C4-2B (cell line): ENCODE measurements around the gene PXDC1.

Experiments
- ZFX ChIP-seq: fragments of 450-650 bp; IDR thresholded peaks from 2 replicates; pipeline ENCODE4 v1.6.1; 2017
- TF ChIP-seq, protein P1 (sequence below): fragments of 450-650 bp; conservative IDR thresholded peaks from 2 replicates; pipeline ENCODE4 v1.5.1; 2017; ENCODE audit warnings: mild to moderate bottlenecking

GRCh38 chr6:3707751-3708412, 43.6 kb downstream of the PXDC1 start:
- TF ChIP-seq, protein P1, sequence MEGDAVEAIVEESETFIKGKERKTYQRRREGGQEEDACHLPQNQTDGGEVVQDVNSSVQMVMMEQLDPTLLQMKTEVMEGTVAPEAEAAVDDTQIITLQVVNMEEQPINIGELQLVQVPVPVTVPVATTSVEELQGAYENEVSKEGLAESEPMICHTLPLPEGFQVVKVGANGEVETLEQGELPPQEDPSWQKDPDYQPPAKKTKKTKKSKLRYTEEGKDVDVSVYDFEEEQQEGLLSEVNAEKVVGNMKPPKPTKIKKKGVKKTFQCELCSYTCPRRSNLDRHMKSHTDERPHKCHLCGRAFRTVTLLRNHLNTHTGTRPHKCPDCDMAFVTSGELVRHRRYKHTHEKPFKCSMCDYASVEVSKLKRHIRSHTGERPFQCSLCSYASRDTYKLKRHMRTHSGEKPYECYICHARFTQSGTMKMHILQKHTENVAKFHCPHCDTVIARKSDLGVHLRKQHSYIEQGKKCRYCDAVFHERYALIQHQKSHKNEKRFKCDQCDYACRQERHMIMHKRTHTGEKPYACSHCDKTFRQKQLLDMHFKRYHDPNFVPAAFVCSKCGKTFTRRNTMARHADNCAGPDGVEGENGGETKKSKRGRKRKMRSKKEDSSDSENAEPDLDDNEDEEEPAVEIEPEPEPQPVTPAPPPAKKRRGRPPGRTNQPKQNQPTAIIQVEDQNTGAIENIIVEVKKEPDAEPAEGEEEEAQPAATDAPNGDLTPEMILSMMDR = no peak
- TF ChIP-seq ZFX = no peak
